HL-60/S4 (cell line): Measurements from ENCODE around the gene TERB2.
"Not testable (repeated sequence)": the region's sequence is repeated elsewhere in the genome, so short reads cannot be mapped to it uniquely, and the experiment has no call there.

ENCODE experiments used
- in situ Hi-C: fragments of 300-500 bp; cut with MboI; formaldehyde crosslinking; loops from 2 replicates; pipeline ENCODE4 v1.14.3; 2022; ENCODE audit warnings: low sequenced_read_pairs

TERB2 gene

GRCh38 chr15:45001180-45001579, 44.7 kb downstream of the TERB2 start:
- in situ Hi-C loops: not testable (repeated sequence)

- in situ Hi-C loops: not testable (repeated sequence)
Measured at GRCh38 chr15:45003731-45004410, 47.4 kb downstream of the TERB2 start.

DNA sequence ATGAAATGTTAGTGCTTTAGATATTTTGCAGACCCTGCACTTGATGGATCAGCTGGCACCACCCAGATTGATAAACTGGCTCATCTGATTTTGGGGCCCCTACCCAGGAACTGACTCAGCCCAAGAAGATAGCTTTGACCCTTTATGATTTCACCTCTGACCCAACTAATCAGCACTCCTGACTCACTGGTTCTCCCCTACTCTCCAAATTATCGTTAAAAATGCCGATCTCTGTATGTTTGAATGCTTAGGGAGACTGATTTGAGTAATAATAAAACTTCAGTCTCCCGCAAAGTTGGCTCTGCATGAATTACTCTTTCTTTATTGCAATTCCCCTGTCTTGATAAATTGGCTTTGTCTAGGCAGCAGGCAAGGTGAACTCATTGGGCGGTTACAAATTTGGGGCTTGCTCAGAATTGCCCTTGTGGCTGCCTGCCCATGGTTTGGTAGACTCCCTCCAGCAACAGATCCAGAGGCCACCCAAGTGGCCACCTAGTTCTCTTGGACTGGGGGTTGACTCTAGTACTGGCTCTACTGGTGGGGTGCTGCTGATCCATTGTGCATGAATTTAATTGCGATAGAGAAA, 48.2 kb downstream of the TERB2 start:
- in situ Hi-C loops: not testable (repeated sequence)

DNA sequence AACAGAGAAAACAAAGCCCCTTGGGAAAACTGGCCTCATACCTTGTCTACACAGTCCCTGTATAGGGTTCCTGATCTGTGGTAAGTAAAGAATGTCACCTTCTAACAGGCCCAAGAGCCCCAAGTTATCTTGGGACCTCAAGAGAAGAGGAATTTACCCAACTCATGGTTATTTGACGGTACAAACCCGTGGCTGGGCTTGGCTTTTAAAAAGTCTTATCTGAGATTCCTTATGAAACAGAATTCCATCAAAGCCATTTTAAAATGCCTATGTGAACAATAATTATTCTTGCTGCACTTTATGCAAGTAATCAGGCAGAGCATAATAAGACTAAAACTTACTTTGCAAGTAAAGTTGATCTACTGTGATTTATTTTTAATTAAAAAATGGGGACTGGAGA, 52.6 kb downstream of the TERB2 start:
- in situ Hi-C loops: no loop called here

GRCh38 chr15:45015114-45015513, 58.6 kb downstream of the TERB2 start:
- in situ Hi-C loops: not testable (repeated sequence)

DNA sequence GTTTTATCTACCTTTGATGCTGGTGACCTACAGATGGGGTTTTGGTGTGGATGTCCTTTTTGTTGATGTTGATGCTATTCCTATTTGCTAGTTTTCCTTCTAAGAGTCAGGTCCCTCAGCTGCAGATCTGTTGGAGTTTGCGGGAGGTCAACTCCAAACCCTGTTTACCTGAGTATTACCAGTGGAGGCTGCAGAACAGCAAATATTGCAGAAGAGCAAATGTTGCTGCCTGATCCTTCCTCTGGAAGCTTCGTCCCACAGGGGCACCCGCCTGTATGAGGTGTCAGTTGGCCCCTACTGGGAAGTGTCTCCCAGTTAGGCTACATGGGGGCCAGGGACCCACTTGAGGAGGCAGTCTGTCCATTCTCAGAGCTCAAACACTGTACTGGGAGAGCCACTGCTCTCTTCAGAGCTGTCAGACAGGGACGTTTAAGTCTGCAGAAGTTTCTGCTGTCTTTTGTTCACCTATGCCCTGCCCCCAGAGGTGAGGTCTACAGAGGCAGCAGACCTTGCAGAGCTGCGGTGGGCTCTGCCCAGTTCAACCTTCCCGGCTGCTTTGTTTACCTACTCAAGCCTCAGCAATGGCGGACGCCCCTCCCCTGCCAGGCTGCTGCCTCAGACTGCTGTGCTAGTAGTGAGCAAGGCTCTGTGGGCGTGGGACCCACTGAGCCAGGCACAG, 63.9 kb downstream of the TERB2 start:
- in situ Hi-C loops: not testable (repeated sequence)

GRCh38 chr15:45020901-45021259, 64.4 kb downstream of the TERB2 start:
- in situ Hi-C loops: not testable (repeated sequence)

DNA sequence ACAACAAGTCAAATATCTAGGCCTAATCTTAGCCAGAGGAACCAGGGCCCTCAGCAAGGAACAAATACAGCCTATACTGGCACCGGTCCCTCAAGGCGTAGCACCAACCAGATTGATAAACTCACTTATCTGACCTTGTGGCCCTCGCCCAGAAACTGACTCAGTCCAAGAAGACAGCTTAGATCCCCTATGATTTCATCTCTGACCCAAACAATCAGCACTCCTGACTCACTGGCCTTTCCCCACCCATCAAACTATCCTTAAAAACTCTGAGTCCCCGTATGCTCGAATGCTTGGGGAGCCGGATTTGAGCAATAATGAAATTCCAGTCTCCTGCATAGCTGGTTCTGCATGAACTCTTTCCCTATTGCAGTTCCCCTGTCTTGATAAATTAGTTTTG, 64.9 kb downstream of the TERB2 start:
- in situ Hi-C loops: no loop called here

DNA sequence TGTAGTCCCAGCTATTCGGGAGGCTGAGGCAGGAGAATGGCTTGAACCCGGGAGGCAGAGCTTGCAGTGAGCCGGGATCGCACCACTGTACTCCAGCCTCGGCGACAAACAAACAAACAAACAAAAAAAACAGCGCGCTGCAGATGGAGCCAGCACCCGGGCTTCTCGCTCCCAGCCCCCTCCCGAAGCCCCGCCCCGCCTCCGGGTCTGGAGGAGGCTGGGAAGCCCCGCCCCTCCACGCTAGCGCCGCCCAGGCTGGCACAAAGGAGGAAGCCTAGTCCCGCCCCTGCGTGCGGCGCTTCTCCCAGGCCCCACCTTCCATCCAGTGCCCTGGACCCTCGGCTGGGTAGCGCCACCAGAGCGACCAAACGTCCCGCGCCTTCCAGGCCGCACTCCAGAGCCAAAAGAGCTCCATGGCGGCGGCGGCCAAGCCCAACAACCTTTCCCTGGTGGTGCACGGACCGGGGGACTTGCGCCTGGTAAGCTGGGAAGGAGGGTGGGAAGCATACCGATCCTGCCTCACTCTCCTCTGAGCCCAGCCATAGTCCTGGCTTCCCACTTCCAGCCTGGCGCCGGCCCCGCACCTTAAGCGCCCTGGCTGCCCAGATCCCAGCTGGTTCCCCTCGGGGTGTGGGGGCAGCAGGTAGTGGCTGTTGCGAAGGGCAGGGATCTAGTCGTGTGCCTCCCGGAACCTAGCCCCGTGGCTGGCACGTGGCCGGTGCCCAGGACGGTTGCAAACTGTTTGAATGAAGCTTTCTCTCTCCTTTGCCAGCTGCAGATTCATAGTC, 66.6 kb downstream of the TERB2 start, which contains the start of gene SORD:
Gene SORD (plus strand): TSS at position 325 of the 788 bp plus-strand sequence. CDS start 89 bp downstream, at position 414.
- in situ Hi-C loops: no loop called here

- in situ Hi-C loops: no loop called here
Measured at GRCh38 chr15:45023659-45024225, 67.3 kb downstream of the TERB2 start.

GRCh38 chr15:45024649-45025048, 68.2 kb downstream of the TERB2 start:
- in situ Hi-C loops: loop anchor here (25.0 kb wide), 1 partner anchor 162 kb away; no protein-coding TSS in a partner anchor

DNA sequence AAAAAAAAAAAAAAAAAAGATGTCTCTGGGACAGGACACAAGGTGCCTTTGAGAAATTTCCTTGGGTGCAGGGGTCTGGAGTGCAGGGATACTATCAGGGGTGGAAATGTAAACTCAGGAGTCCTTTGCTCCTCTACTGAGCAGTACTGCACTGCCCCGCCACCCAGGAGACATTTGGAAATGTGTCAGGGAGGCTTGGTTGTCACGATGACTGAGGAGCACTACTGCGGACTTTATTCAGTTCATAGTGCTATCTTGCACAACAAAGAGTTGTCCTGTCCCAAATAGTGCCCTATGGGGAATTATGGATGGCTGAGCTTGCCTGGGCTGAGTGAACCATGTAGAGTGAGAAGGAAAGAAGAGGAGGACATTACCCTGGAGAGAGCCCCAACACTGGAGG, 69.1 kb downstream of the TERB2 start:
- in situ Hi-C loops: loop anchor here (25.0 kb wide), 1 partner anchor 163 kb away; no protein-coding TSS in a partner anchor

- in situ Hi-C loops: loop anchor here (25.0 kb wide), 1 partner anchor 164 kb away; no protein-coding TSS in a partner anchor
Measured at GRCh38 chr15:45026651-45027190, 70.2 kb downstream of the TERB2 start.

DNA sequence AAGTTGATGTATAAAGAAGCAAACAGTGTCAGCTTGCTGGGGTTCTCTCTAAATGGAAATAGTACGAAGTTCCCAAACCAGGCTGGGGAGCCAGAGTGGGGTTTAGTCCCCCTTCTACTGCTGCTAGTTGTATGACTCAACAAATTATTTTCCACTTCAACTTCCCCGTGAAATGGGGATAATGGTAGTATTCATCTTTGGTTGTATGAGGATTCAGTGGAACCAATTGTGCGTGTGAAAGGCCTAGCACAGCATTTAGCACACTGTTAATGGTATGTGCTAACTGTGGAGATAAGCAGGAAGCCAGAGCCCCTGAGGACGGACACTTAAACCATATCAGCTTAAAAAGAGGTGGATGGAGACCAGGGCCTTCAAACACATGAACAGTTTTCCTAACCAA, 70.7 kb downstream of the TERB2 start:
- in situ Hi-C loops: loop anchor here (25.0 kb wide), 1 partner anchor 165 kb away; no protein-coding TSS in a partner anchor
